Measurements from ENCODE around the gene MIS12. TPM values are rescaled to one million over a fixed set of nuclear protein-coding genes. Genes with fewer than 3 reads are reported as not detected.

MIS12 gene
- total and polyA plus RNA-seq, 2 of the 13 experiments (the other 11 are each of a cell fraction or from before 2014, with no cell fraction given) = 13.4 to 28.0 TPM

- TF ChIP-seq ZBTB33 (CRISPR knock-in tag; IDR thresholded peaks at IDR 0.05) (no peak), CCDC6 (CRISPR knock-in tag; IDR thresholded peaks at IDR 0.05) (no peak), SAP130 (CRISPR knock-in tag; IDR thresholded peaks at IDR 0.05; ENCODE audit: low read depth) (peak; percentile 30), CHCHD3 (CRISPR knock-in tag; IDR thresholded peaks at IDR 0.05) (no peak), ZMAT3 (CRISPR knock-in tag; conservative IDR thresholded peaks at IDR 0.05) (0 out of 2 replicates have a peak, but pooled peaks have one; percentile 3), ARID2 (CRISPR knock-in tag; IDR thresholded peaks at IDR 0.05; ENCODE audit: borderline replicate concordance) (no peak), MED13 (CRISPR knock-in tag; IDR thresholded peaks at IDR 0.05) (no peak), POGK (CRISPR knock-in tag; conservative IDR thresholded peaks at IDR 0.05) (no peak), HMGA1 (CRISPR knock-in tag; conservative IDR thresholded peaks at IDR 0.05) (no peak), ZNF280D (CRISPR knock-in tag; IDR thresholded peaks at IDR 0.05) (0 out of 2 replicates have a peak, but pooled peaks have one; percentile 34), ZFP82 (CRISPR knock-in tag; IDR thresholded peaks at IDR 0.05; ENCODE audit: borderline replicate concordance) (0 out of 2 replicates have a peak, but pooled peaks have one; percentile 29), ZNF414 (CRISPR knock-in tag; IDR thresholded peaks at IDR 0.05) (no peak), ZNF747 (CRISPR knock-in tag; IDR thresholded peaks at IDR 0.05; ENCODE audit: borderline replicate concordance) (no peak), TBL1XR1 (IDR thresholded peaks at IDR 0.05; ENCODE audit: borderline replicate concordance, low read length, partially characterized antibody) (no peak), TOPORS (CRISPR knock-in tag; IDR thresholded peaks at IDR 0.05) (no peak)
- TF ChIP-seq, protein P1, sequence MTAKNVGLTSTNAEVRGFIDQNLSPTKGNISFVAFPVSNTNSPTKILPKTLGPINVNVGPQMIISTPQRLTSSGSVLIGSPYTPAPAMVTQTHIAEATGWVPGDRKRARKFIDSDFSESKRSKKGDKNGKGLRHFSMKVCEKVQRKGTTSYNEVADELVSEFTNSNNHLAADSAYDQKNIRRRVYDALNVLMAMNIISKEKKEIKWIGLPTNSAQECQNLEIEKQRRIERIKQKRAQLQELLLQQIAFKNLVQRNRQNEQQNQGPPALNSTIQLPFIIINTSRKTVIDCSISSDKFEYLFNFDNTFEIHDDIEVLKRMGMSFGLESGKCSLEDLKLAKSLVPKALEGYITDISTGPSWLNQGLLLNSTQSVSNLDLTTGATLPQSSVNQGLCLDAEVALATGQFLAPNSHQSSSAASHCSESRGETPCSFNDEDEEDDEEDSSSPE (CRISPR knock-in tag; IDR thresholded peaks at IDR 0.05) = peak; percentile 31; the same call in 1 of the 2 replicates
- TF ChIP-seq, protein P2, sequence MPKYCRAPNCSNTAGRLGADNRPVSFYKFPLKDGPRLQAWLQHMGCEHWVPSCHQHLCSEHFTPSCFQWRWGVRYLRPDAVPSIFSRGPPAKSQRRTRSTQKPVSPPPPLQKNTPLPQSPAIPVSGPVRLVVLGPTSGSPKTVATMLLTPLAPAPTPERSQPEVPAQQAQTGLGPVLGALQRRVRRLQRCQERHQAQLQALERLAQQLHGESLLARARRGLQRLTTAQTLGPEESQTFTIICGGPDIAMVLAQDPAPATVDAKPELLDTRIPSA (CRISPR knock-in tag; IDR thresholded peaks at IDR 0.05; ENCODE audit: borderline replicate concordance) = no peak
These were observed 828 bp upstream of the MIS12 start, which contains the start of gene DERL2 (continued) for GRCh38 chr17:5485270-5486205.

Data from HepG2 (cell line).